NCI-H1092 (cell line): Measurements from ENCODE around the gene TTYH3.

Experiments
- DNase-seq: peaks from one replicate; lab custom pipeline; 2025; lab: John Stamatoyannopoulos, UW

Gene TTYH3

GRCh38 chr7:2635148-2635668 lies 3.4 kb downstream of the TTYH3 start:
- DNase-seq = no peak

GRCh38 chr7:2635810-2636701 lies 4.3 kb downstream of the TTYH3 start:
- peak; percentile 79 for DNase-seq

- DNase-seq = no peak
These were observed 5.3 kb downstream of the TTYH3 start for GRCh38 chr7:2637066-2637471.

- DNase-seq = no peak
These were observed 5.9 kb downstream of the TTYH3 start for GRCh38 chr7:2637505-2638223.

GRCh38 chr7:2638224-2638991 lies 6.6 kb downstream of the TTYH3 start:
- DNase-seq = no peak

GRCh38 chr7:2639181-2639681 lies 7.4 kb downstream of the TTYH3 start:
- no peak for DNase-seq

GRCh38 chr7:2639695-2640481 lies 8.1 kb downstream of the TTYH3 start:
- DNase-seq = no peak

- DNase-seq = no peak
These were observed 8.7 kb downstream of the TTYH3 start for GRCh38 chr7:2640482-2640830.

- no peak for DNase-seq
These were observed 9.1 kb downstream of the TTYH3 start for GRCh38 chr7:2640846-2641316.

- no peak for DNase-seq
These were observed 9.9 kb downstream of the TTYH3 start for GRCh38 chr7:2641406-2642393.

GRCh38 chr7:2643386-2644219 lies 11.8 kb downstream of the TTYH3 start:
- DNase-seq = no peak

GRCh38 chr7:2644220-2644561 lies 12.4 kb downstream of the TTYH3 start:
- DNase-seq = no peak

- no peak for DNase-seq
These were observed 12.9 kb downstream of the TTYH3 start for GRCh38 chr7:2644562-2645273.

- DNase-seq = no peak
These were observed 13.6 kb downstream of the TTYH3 start for GRCh38 chr7:2645274-2645868.

GRCh38 chr7:2646336-2646679 lies 14.5 kb downstream of the TTYH3 start:
- no peak for DNase-seq

- no peak for DNase-seq
These were observed 15.1 kb downstream of the TTYH3 start for GRCh38 chr7:2646680-2647571.

- no peak for DNase-seq
These were observed 15.9 kb downstream of the TTYH3 start for GRCh38 chr7:2647594-2648172.
